H1 (cell line): ENCODE results near the gene BTRC. TPM values are rescaled to one million over a fixed set of nuclear protein-coding genes. Genes with fewer than 3 reads are reported as not detected.

Experiments used
- BCL11A ChIP-seq, 2 experiments: IDR thresholded peaks; one replicate each; pipeline ENCODE4 v1.6.1; 2011; ENCODE audit warnings: low read depth in 2 of 2, low read length in 2 of 2, mild to moderate bottlenecking in 2 of 2
- BRCA1 ChIP-seq: IDR thresholded peaks from 2 replicates; pipeline ENCODE4 v1.6.1; 2012; ENCODE audit warnings: low read depth, low read length, improper control_type of control experiment
- FOSL1 ChIP-seq: IDR thresholded peaks from 2 replicates; pipeline ENCODE4 v1.6.1; 2011; ENCODE audit warnings: mild to moderate bottlenecking, low read depth, low read length, moderate library complexity; ENCODE audit not compliant: insufficient read depth
- KDM4A ChIP-seq: IDR thresholded peaks from one replicate; pipeline ENCODE4 v1.7.1; 2012; ENCODE audit warnings: low read depth, mild to moderate bottlenecking, moderate library complexity, low read length, inconsistent platforms; ENCODE audit not compliant: severe bottlenecking
- RFX5 ChIP-seq: IDR thresholded peaks from 2 replicates; pipeline ENCODE4 v1.6.1; 2011; ENCODE audit warnings: low read depth, low read length, improper control_type of control experiment, borderline replicate concordance
- SP2 ChIP-seq: IDR thresholded peaks from 2 replicates; pipeline ENCODE4 v1.6.1; 2012; ENCODE audit warnings: mild to moderate bottlenecking, low read length, inconsistent platforms
- TAF7 ChIP-seq: optimal IDR thresholded peaks from 2 replicates; pipeline ENCODE3; 2011; ENCODE audit warnings: low read depth, mild to moderate bottlenecking, inconsistent platforms, low read length, moderate library complexity, borderline replicate concordance
- TEAD4 ChIP-seq: IDR thresholded peaks from 2 replicates; pipeline ENCODE4 v1.6.1; 2012; ENCODE audit warnings: low read depth, low read length, inconsistent platforms, mixed read lengths
- polyA plus RNA-seq, 7 experiments: library from polyadenylated mRNA; depleted of rRNA in 3 of 7; stranded (reverse) in 5 of 7; unstranded in 2 of 7; fragments of >200 nt in 5 of 7; fragments of 200-250 nt in 2 of 7; gene quantifications; 1 replicate in 5 of 7; 2 replicates in 1 of 7; 4 replicates in 1 of 7; pipeline versions ENCODE4 v1.2.1 to v1.2.3, GENCODE V29; 2011 to 2013; ENCODE audit warnings: missing spikeins in 2 of 7, mixed read lengths in 2 of 7
- total RNA-seq: library from RNA; stranded (reverse); fragmentation: NEBNext Ultra II Directional; extraction: Animal tissue kit (Norgen Biotek cat#: 25700); gene quantifications from 2 replicates; pipeline ENCODE4 v1.2.1, GENCODE V29; 2021
- TF ChIP-seq, protein P1 (sequence below): IDR thresholded peaks from 2 replicates; pipeline ENCODE4 v1.6.1; 2011; ENCODE audit warnings: low read depth, mild to moderate bottlenecking, low read length; ENCODE audit not compliant: insufficient read depth

Gene BTRC
- total and polyA plus RNA-seq, 2 of the 8 experiments (the other 6 are each of a cell fraction or from before 2014, with no cell fraction given): 9.9 to 24.7 TPM

DNA sequence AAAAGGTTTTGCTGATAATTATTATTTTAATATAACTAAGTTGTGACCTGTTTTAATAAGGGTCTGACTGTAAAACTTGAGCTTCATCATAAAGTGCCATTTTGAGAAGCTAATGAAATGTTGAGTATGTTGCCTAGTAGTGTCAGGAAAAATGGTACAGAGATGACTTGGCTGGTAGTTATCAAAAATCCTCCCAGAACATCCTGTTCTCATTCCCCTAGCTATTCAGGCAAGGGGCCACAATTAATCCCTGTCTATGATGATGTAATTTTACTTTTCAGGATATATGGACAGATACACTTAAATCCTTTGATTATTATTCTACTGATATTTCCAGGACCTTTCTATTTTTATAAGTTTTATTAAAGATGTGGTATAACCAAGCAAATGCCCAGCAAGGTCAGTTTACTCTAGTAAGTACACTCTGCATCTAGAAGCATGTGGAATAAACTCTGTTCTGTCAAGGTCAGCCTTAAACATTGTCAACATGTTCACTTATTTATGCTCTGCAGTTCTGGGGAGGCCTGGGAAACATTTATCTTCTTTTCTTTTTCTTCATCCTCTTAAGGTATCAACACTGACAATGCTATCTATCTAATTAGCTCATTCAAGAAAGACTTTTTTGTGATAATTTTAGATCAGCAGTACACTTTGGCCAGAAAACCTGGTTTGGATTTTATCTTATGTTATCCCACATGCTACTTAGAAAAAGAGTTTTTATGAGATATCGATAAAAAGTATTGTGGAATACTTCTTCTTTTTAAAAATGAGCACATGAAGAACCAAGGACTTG lies 32.1 kb downstream of the BTRC start (continued):
- TF ChIP-seq TAF7 (no peak), SP2 (no peak), FOSL1 (no peak), BRCA1 (no peak), TEAD4 (no peak), KDM4A (no peak), BCL11A (IDR thresholded peaks at IDR 0.05; ENCODE audit: low read depth in 2 of 2, low read length in 2 of 2) (no peak), RFX5 (no peak)
- TF ChIP-seq, protein P1, sequence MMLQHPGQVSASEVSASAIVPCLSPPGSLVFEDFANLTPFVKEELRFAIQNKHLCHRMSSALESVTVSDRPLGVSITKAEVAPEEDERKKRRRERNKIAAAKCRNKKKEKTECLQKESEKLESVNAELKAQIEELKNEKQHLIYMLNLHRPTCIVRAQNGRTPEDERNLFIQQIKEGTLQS: no peak
